A549 (cell line): Measurements from ENCODE around the gene MLC1. TPM values are rescaled to one million over a fixed set of nuclear protein-coding genes. Genes with fewer than 3 reads are reported as not detected.

Source experiments
- ATAC-seq, 2 experiments: fragments of 200-7000 bp in 1 of 2; fragments of >200 bp in 1 of 2; cut with Nextera tagmentation in 1 of 2; cut with Tn5 transposase in 1 of 2; 3 replicates each; pipeline versions ENCODE4 v1.8.0 to v1.9.1; 2018 to 2020; ENCODE audit warnings: mild to moderate bottlenecking in 1 of 2, moderate library complexity in 1 of 2
- CTCF ChIA-PET: fragments of 300-600 bp; sonication (Branson Sonifier 250); formaldehyde crosslinking; extraction: SDS; loops from one replicate; lab custom pipeline; 2021; ENCODE audit warnings: antibody characterized with exemption, inconsistent platforms; lab: Yijun Ruan, JAX
- POLR2A ChIA-PET: fragments of 350-600 bp; formaldehyde crosslinking; extraction: SDS; loops from one replicate; lab custom pipeline; 2021; ENCODE audit warnings: antibody characterized with exemption, inconsistent platforms; lab: Yijun Ruan, JAX
- DNase-seq, 2 experiments: peaks; one replicate each; pipeline versions ENCODE4 v3.0.0 to v3.0.0-alpha.2; 2011 to 2016; ENCODE audit warnings: low read depth in 1 of 2, low spot score in 1 of 2
- FAIRE-seq: peaks from 2 replicates; lab custom pipeline; 2011; peaks lifted over from hg19 to GRCh38; lab: Jason Lieb, UNC
- H3K27ac ChIP-seq, 2 experiments: fragments of >200 bp; sonication (Bioruptor Twin); formaldehyde crosslinking; 3 replicates each; pipeline ENCODE4 v1.5.1; 2016 to 2017
- H3K4me1 ChIP-seq: fragments of >200 bp; sonication (Bioruptor Twin); formaldehyde crosslinking; 3 replicates; pipeline ENCODE4 v1.6.1; 2016
- H3K4me2 ChIP-seq: fragments of >200 bp; sonication (Bioruptor Twin); formaldehyde crosslinking; 3 replicates; pipeline ENCODE4 v1.6.1; 2016
- H3K4me3 ChIP-seq: fragments of >200 bp; sonication (Bioruptor Twin); formaldehyde crosslinking; 3 replicates; pipeline ENCODE4 v1.5.1; 2016
- H3K9me3 ChIP-seq: fragments of >200 bp; sonication (Bioruptor Twin); formaldehyde crosslinking; 3 replicates; pipeline ENCODE4 v1.6.1; 2016
- CBX2 ChIP-seq: fragments of 200-600 bp; sonication (generic); IDR thresholded peaks from 2 replicates; pipeline ENCODE4 v1.6.1; 2016; ENCODE audit warnings: low read depth, mild to moderate bottlenecking, borderline replicate concordance
- CBX8 ChIP-seq: fragments of 200-600 bp; sonication (generic); IDR thresholded peaks from 2 replicates; pipeline ENCODE4 v1.6.1; 2016
- CHD2 ChIP-seq: fragments of 150-350 bp; IDR thresholded peaks from 2 replicates; pipeline ENCODE4 v1.6.1; 2014; ENCODE audit warnings: low read length; ENCODE audit not compliant: partially characterized antibody
- EHF ChIP-seq: fragments of 250-450 bp; sonication (Bioruptor Pico); IDR thresholded peaks from 2 replicates; pipeline ENCODE4 v1.5.0; 2020; ENCODE audit warnings: mild to moderate bottlenecking
- EHMT2 ChIP-seq: fragments of 200-600 bp; sonication (generic); IDR thresholded peaks from 2 replicates; pipeline ENCODE4 v1.6.1; 2016; ENCODE audit warnings: antibody characterized with exemption, low read depth, mild to moderate bottlenecking, moderate library complexity
- EP300 ChIP-seq, 2 experiments: fragments of >200 bp; sonication (Bioruptor Twin); formaldehyde crosslinking; IDR thresholded peaks; 2 replicates in 1 of 2; 3 replicates in 1 of 2; pipeline ENCODE4 v1.6.1; 2016 to 2017
- ESRRA ChIP-seq: fragments of 150-350 bp; IDR thresholded peaks from 2 replicates; pipeline ENCODE4 v1.6.1; 2014; ENCODE audit warnings: mild to moderate bottlenecking, low read length, borderline replicate concordance
- FOSB ChIP-seq: fragments of 250-450 bp; sonication (Bioruptor Pico); IDR thresholded peaks from 2 replicates; pipeline ENCODE4 v1.5.0; 2020; ENCODE audit warnings: mild to moderate bottlenecking, moderate library complexity
- FOXS1 ChIP-seq: fragments of 250-450 bp; sonication (Bioruptor Pico); IDR thresholded peaks from 2 replicates; pipeline ENCODE4 v1.5.0; 2020; ENCODE audit warnings: mild to moderate bottlenecking, moderate library complexity
- GATA3 ChIP-seq: IDR thresholded peaks from 2 replicates; pipeline ENCODE4 v1.6.1; 2012; ENCODE audit warnings: borderline replicate concordance
- HEYL ChIP-seq: fragments of 250-450 bp; sonication (Bioruptor Pico); IDR thresholded peaks from 2 replicates; pipeline ENCODE4 v1.8.0; 2021; ENCODE audit warnings: mild to moderate bottlenecking, moderate library complexity
- HOXA7 ChIP-seq: fragments of 250-450 bp; sonication (Bioruptor Pico); IDR thresholded peaks from 2 replicates; pipeline ENCODE4 v1.5.0; 2020; ENCODE audit warnings: mild to moderate bottlenecking, moderate library complexity
- HOXB5 ChIP-seq: fragments of 250-450 bp; sonication (Bioruptor Pico); IDR thresholded peaks from 2 replicates; pipeline ENCODE4 v1.5.0; 2020; ENCODE audit warnings: mild to moderate bottlenecking, moderate library complexity
- JUN ChIP-seq, 2 experiments: fragments of >200 bp; sonication (Bioruptor Twin); formaldehyde crosslinking; IDR thresholded peaks; 2 replicates in 1 of 2; 3 replicates in 1 of 2; pipeline ENCODE4 v1.6.1; 2016 to 2017
- KDM5A ChIP-seq: fragments of 200-600 bp; sonication (generic); IDR thresholded peaks from 2 replicates; pipeline ENCODE4 v1.6.1; 2016; ENCODE audit warnings: antibody characterized with exemption, mild to moderate bottlenecking
- MAFK ChIP-seq: fragments of 450-650 bp; IDR thresholded peaks from 2 replicates; pipeline ENCODE4 v1.6.1; 2014; ENCODE audit not compliant: partially characterized antibody
- MYC ChIP-seq: IDR thresholded peaks from 2 replicates; pipeline ENCODE4 v1.6.1; 2012; ENCODE audit warnings: mild to moderate bottlenecking, inconsistent platforms, low read length, improper control_type of control experiment, borderline replicate concordance
- NPAS2 ChIP-seq: fragments of 250-450 bp; sonication (Bioruptor Pico); IDR thresholded peaks from 2 replicates; pipeline ENCODE4 v1.8.0; 2022; ENCODE audit warnings: mild to moderate bottlenecking, moderate library complexity, borderline replicate concordance
- RAD21 ChIP-seq, 2 experiments: fragments of >200 bp in 1 of 2; sonication (Bioruptor Twin) in 1 of 2; formaldehyde crosslinking in 1 of 2; IDR thresholded peaks in 1 of 2; conservative IDR thresholded peaks in 1 of 2; 2 replicates in 1 of 2; 3 replicates in 1 of 2; pipeline ENCODE4 v1.6.1; 2012 to 2018; ENCODE audit warnings: inconsistent platforms in 1 of 2
- RARB ChIP-seq: fragments of 250-450 bp; sonication (Bioruptor Pico); IDR thresholded peaks from 2 replicates; pipeline ENCODE4 v1.8.0; 2021; ENCODE audit warnings: mild to moderate bottlenecking, moderate library complexity
- RCOR1 ChIP-seq: fragments of 150-350 bp; IDR thresholded peaks from 2 replicates; pipeline ENCODE4 v1.6.1; 2014; ENCODE audit warnings: antibody characterized with exemption, low read length, low read depth
- SREBF2 ChIP-seq: fragments of 450-650 bp; IDR thresholded peaks from 2 replicates; pipeline ENCODE4 v1.6.1; 2014; ENCODE audit warnings: mild to moderate bottlenecking, moderate library complexity
- TFCP2L1 ChIP-seq: fragments of 250-450 bp; sonication (Bioruptor Pico); IDR thresholded peaks from 2 replicates; pipeline ENCODE4 v1.5.0; 2021; ENCODE audit warnings: mild to moderate bottlenecking
- ZC3H11A ChIP-seq: fragments of 450-650 bp; IDR thresholded peaks from 2 replicates; pipeline ENCODE4 v1.6.1; 2014; ENCODE audit warnings: antibody characterized with exemption, mild to moderate bottlenecking
- ZFP36 ChIP-seq: fragments of 450-650 bp; IDR thresholded peaks from 2 replicates; pipeline ENCODE4 v1.6.1; 2014; ENCODE audit warnings: borderline replicate concordance; ENCODE audit not compliant: partially characterized antibody
- ZNF302 ChIP-seq: fragments of 250-450 bp; sonication (Bioruptor Pico); IDR thresholded peaks from 2 replicates; pipeline ENCODE4 v1.9.0; 2021; ENCODE audit warnings: inconsistent platforms, mild to moderate bottlenecking, moderate library complexity
- ZSCAN20 ChIP-seq: fragments of 250-450 bp; sonication (Bioruptor Pico); IDR thresholded peaks from 2 replicates; pipeline ENCODE4 v1.8.0; 2022; ENCODE audit warnings: mild to moderate bottlenecking, moderate library complexity
- WGBS: methylation state at CpG from one replicate; pipeline ENCODE4 v1.1.6; 2017; ENCODE audit errors: missing lambda C conversion rate; 5-methylcytosine and 5-hydroxymethylcytosine counted together
- polyA plus RNA-seq, 4 experiments: library from polyadenylated mRNA; depleted of rRNA in 3 of 4; stranded (reverse); fragments of >200 nt; fragmentation: RNase III in 1 of 4; extraction: RNeasy Plus Mini Kit Qiagen cat#74134 plus additional on column Dnase treatment in 1 of 4; gene quantifications; 2 replicates in 3 of 4; 3 replicates in 1 of 4; pipeline ENCODE4 v1.2.3, GENCODE V29; 2011 to 2017
- TF ChIP-seq, protein P1 (sequence below): IDR thresholded peaks from 2 replicates; pipeline ENCODE4 v1.6.1; 2012; ENCODE audit warnings: low read depth, borderline replicate concordance
- TF ChIP-seq, protein P2 (sequence below): fragments of 150-350 bp; IDR thresholded peaks from 2 replicates; pipeline ENCODE4 v1.6.1; 2014; ENCODE audit warnings: low read depth, mild to moderate bottlenecking, low read length
- TF ChIP-seq, protein P3 (sequence below): fragments of >200 bp; sonication (Bioruptor Twin); formaldehyde crosslinking; IDR thresholded peaks from 2 replicates; pipeline ENCODE4 v1.6.1; 2016
- TF ChIP-seq, protein P4 (sequence below): IDR thresholded peaks from 2 replicates; pipeline ENCODE4 v1.6.1; 2012

Gene MLC1
- polyA plus RNA-seq, 2 of the 4 experiments (the other 2 are of a cell fraction) = not detected

DNA sequence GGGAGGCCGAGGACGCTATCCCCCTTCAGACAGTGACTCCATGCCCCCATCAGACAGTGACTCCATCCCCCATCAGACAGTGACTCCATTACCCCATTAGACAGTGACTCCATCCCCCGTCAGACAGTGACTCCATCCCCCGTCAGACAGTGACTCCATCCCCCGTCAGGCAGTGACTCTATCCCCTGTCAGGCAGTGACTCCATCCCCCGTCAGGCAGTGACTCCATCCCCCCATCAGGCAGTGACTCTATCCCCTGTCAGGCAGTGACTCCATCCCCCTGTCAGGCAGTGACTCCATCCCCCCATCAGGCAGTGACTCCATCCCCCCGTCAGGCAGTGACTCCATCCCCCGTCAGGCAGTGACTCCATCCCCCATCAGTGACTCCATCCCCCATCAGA, 18.0 kb downstream of the MLC1 start:
- FAIRE-seq (no peak), ATAC-seq (no peak), DNase-seq (no peak)
- no peak overlapping the region for H3K27ac ChIP-seq
- H3K4me3 ChIP-seq = no peak overlapping the region
- ChIA-PET CTCF (interaction anchor here (1.0 kb wide), 1 partner anchor 33 kb away, joined by 3 read pairs; no protein-coding TSS in a partner anchor), POLR2A (no interaction called here)
- H3K4me2 ChIP-seq = no peak overlapping the region
- H3K9me3 ChIP-seq = no peaks in the 10 kb centered on the region
- TF ChIP-seq FOSB = no peak
- TF ChIP-seq ZC3H11A = no peak
- TF ChIP-seq KDM5A = no peak
- no peak for TF ChIP-seq SREBF2
- no peak for TF ChIP-seq RARB (CRISPR knock-in tag)
- no peak for TF ChIP-seq EHF
- TF ChIP-seq HOXA7 (CRISPR knock-in tag) = no peak
- TF ChIP-seq RAD21 (conservative IDR thresholded peaks at IDR 0.05 in 1 of 2, IDR thresholded peaks at IDR 0.05 in 1 of 2) = no peak
- no peak for TF ChIP-seq FOXS1 (CRISPR knock-in tag)
- no peak for TF ChIP-seq RCOR1
- H3K4me1 ChIP-seq = no peaks in the 10 kb centered on the region
- WGBS = 5% methylated on average over 2 of the region's 8 CpGs

DNA sequence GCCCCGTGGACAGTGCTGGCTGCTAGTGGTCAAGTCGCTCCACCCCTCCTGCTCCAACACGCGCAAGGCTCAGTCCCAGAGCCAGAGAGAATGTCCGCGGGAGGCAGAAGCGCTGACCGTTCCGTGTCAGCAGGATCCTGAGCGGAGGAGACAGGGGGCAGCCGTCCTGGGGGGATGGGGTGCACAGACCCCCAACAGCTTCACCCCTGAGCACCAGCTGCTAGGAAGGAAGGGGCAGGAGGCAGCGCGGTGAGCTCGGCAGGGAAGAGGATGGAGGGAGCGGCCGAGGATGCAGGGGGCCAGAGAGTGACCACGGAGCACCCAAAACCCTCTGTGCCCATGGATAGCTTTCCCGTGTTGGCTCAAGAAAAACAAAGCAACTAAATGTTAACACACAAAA, 20.8 kb downstream of the MLC1 start:
- H3K4me1 ChIP-seq = no peaks in the 10 kb centered on the region
- FAIRE-seq = no peak
- H3K4me2 ChIP-seq = no peak overlapping the region
- H3K4me3 ChIP-seq = no peak overlapping the region
- POLR2A ChIA-PET = no interaction called here
- CTCF ChIA-PET = no interaction called here
- no peaks in the 10 kb centered on the region for H3K9me3 ChIP-seq
- TF ChIP-seq NPAS2 (no peak), FOSB (no peak), HEYL (CRISPR knock-in tag) (no peak), ZSCAN20 (no peak), ZC3H11A (no peak), RARB (CRISPR knock-in tag) (no peak), SREBF2 (no peak), MAFK (no peak), HOXA7 (CRISPR knock-in tag) (no peak), EHF (no peak)
- TF ChIP-seq, protein P1, sequence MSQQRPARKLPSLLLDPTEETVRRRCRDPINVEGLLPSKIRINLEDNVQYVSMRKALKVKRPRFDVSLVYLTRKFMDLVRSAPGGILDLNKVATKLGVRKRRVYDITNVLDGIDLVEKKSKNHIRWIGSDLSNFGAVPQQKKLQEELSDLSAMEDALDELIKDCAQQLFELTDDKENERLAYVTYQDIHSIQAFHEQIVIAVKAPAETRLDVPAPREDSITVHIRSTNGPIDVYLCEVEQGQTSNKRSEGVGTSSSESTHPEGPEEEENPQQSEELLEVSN = no peak
- TF ChIP-seq, all 56 proteins: peak for 0
- no peak for DNase-seq
- H3K27ac ChIP-seq = no peak overlapping the region
- WGBS = 77% methylated on average over 14 of the region's 18 CpGs
- no peak for ATAC-seq

DNA sequence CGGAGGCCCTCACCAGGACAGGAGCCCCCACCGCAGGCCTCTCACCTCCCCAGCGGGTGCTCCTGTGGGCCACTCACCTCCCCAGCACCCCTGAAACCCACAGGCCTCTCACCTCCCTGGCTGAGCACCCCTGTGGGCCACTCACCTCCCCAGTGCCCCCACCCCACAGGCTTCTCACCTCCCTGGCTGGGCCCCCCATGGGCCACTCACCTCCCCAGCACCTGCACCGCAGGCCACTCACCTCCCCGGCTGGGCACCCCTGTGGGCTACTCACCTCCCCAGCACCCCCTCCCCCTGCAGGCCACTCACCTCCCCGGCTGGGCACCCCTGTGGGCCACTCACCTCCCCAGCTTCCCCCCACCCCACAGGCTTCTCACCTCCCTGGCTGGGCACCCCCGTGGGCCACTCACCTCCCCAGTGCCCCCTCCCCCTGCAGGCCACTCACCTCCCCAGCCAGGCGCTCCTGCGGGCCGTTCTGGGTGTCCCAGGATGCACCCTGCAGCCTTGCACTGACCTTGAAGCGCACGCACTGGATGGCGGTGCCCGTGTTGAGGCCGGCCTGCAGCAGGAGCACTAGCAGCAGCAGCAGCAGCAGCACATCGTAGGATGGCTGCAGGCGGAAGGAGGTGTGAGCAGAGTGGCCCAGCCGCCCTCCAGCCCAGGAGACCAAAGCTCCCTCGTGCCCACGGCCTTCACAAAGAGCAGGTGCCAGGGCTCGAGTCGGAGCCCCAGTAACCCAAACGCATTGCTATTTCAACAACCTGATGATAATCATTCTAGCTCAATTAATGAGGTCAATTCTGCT, 21.4 kb downstream of the MLC1 start:
- DNase-seq = no peak
- WGBS = 83% methylated on average over 3 of the region's 23 CpGs
- POLR2A ChIA-PET = no interaction called here
- TF ChIP-seq CBX2 (no peak), HOXA7 (CRISPR knock-in tag) (no peak), JUN (IDR thresholded peaks at IDR 0.05) (no peak), TFCP2L1 (CRISPR knock-in tag) (no peak), CHD2 (no peak), ZFP36 (no peak), GATA3 (no peak), CBX8 (no peak), ZNF302 (CRISPR knock-in tag) (no peak), MYC (no peak), EP300 (IDR thresholded peaks at IDR 0.05) (no peak), HEYL (CRISPR knock-in tag) (no peak), ESRRA (no peak), EHMT2 (no peak), HOXB5 (CRISPR knock-in tag) (no peak)
- TF ChIP-seq, protein P2, sequence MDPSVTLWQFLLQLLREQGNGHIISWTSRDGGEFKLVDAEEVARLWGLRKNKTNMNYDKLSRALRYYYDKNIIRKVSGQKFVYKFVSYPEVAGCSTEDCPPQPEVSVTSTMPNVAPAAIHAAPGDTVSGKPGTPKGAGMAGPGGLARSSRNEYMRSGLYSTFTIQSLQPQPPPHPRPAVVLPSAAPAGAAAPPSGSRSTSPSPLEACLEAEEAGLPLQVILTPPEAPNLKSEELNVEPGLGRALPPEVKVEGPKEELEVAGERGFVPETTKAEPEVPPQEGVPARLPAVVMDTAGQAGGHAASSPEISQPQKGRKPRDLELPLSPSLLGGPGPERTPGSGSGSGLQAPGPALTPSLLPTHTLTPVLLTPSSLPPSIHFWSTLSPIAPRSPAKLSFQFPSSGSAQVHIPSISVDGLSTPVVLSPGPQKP = no peak
- TF ChIP-seq, protein P3, sequence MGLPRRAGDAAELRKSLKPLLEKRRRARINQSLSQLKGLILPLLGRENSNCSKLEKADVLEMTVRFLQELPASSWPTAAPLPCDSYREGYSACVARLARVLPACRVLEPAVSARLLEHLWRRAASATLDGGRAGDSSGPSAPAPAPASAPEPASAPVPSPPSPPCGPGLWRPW = no peak
- TF ChIP-seq, protein P4, sequence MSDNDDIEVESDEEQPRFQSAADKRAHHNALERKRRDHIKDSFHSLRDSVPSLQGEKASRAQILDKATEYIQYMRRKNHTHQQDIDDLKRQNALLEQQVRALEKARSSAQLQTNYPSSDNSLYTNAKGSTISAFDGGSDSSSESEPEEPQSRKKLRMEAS = no peak
- TF ChIP-seq, protein P1 = no peak
- TF ChIP-seq, all 56 proteins: peak for 0
- no peak for ATAC-seq
- no peaks in the 10 kb centered on the region for H3K9me3 ChIP-seq
- H3K4me1 ChIP-seq = peaks cover 3% of the 10 kb centered on the region; the same call in 2 of the 3 replicates
- no peak overlapping the region for H3K4me3 ChIP-seq
- CTCF ChIA-PET = interaction anchor here (0.5 to 0.7 kb wide), 2 partner anchors 33 to 163 kb away, joined by 3 read pairs; no protein-coding TSS in a partner anchor
- FAIRE-seq = no peak
- no peak overlapping the region for H3K4me2 ChIP-seq
- H3K27ac ChIP-seq = no peak overlapping the region
